SKM-1 (cell line): Measurements from ENCODE around the gene ARL15.

ENCODE experiments used
- DNase-seq: peaks from one replicate; lab custom pipeline; 2025; ENCODE audit not compliant: unreplicated experiment; lab: John Stamatoyannopoulos, UW

Gene ARL15

DNA sequence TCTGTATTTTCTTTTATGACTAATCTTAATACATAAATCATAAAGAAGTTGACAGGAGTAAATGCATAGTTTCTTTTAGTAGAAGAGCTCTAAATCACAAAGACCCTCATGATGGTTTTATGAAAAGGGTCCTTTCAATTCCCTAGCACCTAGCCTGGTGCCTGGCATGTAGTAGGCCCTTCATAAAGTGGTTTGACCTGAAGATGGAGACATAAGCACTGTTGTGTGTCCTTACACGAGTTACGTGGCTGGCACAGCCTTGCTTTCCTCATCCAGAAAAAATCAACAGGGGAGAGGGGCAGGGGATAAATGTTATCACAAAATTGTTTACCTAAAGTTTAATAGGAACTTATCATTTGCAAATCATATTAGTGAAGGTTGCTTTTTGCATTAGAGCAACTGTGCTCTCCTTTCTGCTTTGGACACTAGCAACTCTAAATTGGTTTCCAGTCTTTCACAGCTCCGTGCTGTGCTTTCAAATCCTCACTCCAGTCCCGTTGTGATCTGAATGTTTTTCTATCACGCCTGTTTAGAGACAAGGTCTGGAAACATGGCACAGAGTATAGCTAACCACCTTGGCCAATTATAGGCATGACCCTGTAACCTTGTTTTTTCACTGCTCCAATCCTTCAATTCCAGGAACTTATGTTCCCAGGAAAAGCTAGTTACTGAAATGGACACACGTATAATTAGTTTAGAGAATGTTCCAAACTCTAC, 55.7 kb downstream of the ARL15 start:
- no peak for DNase-seq

DNA sequence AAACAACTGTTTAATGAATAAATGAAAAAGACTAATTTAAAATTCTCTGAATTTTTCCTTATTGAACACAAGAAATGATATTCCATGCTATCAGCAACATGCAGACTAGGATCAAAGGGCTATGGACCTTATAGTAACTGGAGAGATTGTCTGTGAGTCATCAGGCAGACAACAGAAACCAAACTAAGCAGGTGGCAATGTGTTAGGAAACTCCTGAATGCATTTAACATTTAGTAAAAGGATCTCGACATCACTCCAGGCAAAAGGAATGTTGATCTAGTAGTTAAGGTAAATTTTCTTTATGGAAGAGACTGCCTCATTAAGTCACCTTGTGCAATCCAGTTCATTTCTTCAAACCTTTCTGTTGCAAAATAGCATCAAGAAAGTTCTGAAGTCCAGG, 58.4 kb downstream of the ARL15 start:
- DNase-seq: no peak

DNA sequence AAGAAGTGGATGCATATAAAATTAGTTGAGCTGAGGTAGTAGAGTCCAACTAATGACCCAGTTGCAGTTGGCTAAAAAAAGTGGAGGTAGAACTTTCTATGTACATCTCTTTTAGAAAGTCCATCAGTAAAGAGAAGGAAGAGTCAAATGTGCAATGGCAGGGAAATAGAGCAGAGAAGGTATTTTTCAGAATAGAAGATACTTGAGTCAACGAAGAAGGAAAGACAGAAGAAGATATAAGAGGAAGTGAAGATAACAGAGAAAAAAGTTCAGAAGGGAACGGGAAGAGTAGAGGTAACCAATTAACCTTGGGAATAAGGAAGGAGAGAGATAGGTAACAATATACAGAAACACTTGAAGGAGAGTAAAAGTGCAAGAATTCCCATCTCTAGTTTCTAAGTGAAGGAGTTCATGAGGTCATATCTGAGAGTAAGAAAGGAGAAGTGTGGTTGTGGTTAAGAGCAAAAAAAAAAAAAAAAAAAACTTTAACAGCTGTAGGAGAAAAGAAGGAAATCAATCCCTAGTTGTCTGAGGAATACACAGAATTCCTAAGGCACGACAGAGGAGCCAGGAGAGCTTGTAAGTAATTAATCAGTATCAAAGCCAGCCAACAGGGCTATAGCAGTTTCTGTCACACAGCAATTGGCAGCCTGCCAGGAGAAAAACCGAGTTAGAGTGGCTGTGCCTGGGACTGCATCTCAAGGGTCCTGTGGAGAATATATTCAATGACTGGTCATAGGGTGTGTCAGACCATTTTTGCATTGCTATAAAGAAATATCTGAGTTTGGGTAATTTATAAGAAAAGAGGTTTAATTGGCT, 61.0 kb downstream of the ARL15 start:
- DNase-seq: peak; percentile 39

DNA sequence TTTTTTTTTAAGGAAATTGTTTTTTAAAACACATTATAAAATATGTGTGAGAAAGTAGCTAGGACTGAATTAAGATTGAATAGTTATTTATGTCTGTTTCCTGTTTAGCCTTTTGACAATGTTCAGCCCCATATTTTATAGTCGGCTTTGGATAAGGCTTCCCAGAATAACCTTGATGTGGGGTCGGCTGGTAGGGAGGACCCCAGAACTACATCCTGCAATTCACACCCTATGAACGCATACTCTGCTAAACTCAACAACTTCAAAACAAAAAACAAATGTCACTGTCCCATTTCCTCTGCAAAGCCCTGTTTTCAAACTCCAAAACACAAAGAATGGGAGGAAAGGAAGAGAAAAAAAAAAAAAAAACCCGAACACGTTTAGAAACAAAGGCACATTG, 63.1 kb downstream of the ARL15 start:
- no peak for DNase-seq

DNA sequence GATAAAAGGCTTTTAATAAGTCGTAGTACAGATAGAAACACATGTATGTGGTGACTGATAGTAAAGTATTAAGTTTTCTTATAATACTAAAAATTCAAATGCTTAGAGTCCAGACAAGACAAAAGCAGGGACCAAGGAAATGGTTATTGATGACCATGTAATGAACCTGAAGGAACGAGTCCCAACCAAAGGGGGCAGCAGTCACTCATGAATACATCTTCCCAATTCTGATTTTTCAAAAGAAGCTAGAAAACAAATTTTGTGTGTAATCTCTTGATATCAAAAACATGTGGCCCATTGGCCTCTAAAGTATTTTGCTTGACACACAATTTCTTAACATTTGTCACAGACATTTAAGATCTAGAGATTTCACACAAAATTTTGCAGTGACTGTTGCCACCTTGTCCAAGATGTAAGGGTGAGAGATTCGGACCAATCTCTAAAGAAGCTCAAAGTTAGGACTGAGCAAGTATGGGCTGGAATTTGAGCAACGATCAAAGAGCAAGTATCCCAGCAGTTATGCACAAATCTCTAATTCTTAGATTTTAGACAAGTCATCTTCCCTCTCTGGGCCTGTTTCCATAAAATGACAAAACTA, 66.8 kb downstream of the ARL15 start:
- peak; percentile 26 for DNase-seq

DNA sequence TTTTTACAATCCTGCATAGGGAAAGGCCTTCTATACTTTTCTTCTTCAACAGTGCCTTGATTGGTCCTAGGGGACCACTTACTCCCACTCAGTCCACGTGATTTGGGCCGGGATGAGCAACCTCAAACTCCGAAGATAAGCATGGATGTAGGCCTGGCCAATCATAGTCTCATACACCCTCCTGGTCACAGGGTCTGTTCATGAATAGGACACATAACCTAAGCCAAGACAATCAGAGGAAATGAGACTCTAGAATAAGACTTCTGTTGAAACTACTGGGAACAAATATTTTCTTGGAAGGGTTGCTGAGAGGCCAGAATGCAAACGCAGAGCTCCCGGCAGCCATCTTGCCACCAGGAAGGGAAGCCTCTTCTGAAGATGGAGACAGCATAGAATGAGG, 68.1 kb downstream of the ARL15 start:
- DNase-seq: no peak

DNA sequence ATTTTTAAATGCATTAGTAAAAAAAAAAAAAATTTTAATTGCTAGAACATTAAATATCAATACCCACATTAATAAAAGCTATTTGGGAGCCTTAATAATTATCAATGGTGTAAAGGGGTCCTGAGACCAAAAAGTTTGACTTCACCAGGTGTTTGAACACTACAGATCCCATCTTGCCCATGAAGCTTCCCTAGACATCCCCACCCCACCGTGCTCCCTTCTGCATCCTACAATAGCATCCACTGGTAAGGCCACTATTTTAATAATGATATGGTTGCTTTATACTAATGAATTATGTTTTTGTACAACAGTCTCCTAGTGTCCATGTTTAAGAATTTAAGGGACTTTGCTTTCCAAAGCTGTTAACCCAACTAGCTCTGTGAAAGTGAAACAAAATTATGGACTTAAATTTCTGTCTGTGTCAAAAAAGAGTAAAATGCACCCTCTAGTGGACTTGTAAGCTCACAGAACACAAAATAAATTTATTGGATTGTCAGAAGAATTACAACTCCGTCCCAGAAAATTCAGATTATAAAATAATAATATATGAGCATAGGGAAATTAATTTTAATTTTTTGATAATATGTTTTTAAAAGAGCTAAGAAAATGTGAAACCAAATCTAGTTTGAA, 76.0 kb downstream of the ARL15 start:
- DNase-seq: peak; percentile 4

DNA sequence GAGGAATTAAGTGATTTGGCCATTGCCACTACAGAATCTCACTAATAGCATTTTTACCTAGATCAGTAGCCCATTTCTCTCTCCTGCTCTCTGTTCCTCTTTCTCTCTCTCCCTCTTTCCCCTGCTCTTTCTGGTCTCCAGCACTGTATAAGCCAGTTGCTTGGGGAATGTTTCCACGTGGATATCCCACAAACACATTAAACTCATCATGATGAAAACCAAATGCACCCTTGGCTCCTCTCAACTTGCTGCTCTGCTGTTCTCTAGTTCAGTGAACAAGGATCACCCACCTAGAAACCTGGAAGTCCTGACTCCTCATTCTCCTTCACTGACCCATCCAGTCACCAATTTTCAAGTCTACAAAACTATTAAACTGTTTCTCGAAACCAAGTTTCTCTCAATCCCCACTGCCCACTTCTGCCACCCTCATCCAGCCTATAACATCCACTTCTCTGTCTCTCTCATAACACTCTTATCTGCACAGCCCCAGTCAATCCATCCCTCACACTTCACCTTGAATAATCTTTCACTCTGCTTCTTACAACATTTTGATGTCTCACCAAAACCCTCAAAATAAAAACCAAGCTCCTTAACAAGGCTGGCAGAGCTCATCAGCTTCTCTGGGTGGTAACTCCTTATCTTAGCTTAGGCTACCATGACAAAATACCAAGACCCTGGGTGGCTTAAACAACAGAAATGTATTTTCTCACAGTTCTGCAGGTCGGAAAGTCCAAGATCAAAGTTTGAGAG, 79.3 kb downstream of the ARL15 start:
- DNase-seq: no peak

DNA sequence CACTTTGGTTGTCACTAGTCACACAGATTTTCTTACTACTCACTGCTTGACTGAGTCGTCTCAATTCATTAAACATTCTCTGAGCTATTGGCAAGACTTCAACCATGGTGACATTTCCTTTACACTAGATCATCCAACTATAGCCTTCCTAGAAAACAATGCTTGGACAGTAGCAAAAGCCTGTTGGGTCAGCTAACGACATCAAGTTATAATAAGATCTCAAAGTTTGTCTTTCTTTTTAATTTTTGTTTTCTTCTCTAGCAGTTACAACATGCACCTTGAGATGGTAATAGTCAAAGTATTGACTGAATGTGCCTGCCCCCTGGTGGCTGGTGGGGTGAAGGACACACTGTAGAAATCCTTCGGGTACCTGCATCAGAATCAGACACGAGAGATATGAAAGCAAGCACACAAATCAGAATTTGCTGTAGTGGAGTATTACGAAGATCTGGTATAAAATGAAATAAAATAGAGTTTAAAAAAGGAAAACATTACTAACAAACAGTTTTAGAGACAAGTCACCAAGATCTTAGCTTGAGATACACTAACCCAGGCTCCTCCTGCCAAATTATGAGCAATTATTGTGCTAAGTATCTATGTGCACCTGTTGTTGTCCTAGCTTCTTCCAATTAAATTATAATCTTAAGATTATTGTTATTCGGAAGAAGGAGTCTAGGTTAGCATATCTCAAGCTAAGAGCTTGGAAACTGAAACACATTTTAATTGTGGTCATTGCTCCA, 81.2 kb downstream of the ARL15 start:
- peak; percentile 35 for DNase-seq

DNA sequence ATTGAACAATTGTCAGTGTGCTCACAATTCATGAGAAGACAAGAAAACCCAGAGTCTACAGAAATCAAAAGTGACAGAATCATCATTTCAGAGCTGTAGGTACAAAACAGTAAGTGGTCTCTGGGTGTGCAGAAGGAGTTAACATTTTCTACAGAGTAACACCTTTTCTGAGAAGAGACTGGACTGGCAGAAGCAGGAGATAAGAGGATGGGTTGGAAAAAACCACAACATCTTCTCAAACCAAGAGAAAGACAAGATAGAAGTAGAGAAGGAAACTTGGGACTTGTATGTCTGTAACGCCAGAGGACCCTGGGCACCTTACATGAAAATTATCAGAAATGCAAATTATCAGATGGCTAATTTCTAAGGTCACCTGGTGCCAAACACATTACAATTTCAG, 82.6 kb downstream of the ARL15 start:
- DNase-seq: no peak

DNA sequence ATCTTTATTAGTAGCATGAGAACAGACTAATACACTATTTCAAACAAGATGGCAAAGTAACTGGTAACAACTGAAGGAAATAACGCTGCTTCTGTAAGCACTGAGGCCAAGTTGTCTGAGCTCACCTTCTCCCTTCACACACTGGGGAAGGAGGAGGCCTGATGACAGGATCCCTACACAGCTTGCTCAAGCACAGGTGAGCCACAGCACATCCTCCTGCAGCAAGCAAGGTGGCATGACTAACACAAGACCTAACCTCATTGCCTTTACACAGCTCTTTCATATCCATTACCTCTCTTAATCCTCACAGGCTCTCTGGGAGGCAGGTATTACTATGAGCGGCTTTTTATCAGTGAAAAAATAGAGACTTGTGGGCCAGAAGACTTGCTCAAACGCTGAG, 83.3 kb downstream of the ARL15 start:
- DNase-seq: no peak

DNA sequence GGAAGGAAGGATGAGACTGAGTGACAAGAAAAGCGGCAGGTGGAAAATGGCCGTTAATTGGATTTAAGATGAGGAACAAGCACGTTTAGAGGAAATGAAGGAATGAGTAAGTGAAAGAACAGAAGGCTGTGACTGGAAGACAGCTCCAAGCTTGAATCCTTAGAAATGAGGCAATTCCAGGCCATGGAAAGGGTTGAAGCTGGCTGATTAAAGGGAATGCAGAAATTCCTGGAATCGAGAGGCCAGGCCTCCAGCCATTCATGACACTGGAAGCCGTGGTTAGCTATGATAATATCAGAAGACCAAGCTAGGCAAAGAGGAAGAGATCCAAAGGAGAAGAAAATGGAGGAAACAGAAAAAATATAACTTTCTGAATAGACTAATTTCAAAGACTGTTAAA, 84.2 kb downstream of the ARL15 start:
- DNase-seq: no peak

DNA sequence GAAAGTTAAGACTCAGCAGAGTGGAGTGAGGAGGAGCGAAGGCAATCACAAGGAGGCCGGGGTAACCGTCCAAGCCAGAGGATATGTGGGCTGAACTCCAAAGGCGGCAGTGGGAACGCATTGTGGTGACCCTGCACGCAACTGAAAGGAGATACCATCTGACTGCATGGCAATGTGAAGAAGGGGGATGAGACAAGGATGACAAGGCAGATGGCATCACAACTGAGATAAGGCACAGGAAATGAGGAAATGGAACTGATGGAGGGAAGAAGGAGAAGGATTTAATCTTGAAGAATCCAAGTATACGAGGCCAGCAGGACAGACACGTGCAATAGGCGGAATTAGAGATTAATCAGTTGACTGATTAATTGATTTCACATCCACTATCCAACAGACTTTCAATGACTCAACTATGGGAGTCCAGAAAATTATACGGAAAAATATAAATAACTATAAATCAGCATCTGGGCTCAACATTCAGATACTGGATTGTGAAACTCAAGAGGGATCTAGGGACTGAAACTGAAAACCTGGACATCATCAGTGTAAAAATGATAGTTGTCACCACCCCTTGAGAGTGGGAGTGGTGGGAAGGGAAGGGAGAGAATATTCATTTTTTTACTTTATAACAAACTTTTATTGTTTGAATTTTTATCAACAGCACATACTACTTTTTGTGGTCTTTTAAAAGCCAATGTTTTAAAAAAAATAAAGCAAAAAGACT, 86.1 kb downstream of the ARL15 start:
- DNase-seq: no peak

DNA sequence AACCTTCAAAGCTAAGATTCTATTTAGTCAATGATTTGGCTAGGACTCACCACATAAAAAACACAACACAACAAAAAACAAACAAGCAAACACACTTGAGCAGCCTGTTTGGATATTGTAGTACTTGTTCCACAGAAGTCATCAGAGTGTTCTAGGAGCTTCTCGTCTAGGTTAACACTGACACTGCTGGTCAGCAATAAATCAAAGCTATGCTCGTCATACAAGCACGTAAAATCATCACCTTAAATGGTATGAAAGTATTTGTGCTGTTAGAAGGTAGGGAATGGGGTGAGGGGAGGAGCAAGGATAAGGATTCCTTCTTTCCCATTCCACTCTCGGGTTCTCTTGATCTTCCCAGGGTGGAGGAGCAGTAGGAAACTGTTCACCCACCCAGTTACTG, 88.0 kb downstream of the ARL15 start:
- no peak for DNase-seq

DNA sequence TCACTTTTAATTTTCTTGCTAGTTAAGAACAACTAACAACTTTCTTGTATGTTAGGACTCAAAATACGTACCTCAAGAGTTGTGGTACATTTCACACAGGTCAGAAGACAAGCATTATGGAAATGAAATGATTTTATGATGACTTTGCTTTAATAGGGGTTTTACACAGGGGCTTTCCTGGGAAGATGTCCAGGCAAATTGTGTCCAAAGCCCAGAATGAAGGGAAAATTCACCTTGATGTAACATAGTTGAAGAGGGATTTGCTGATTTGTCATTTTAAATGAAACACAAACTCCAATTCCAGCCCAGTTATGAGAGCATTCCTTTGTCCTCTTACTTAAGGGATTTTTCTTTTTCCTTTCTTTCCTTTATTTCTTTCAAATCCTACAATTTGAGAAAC, 89.2 kb downstream of the ARL15 start:
- no peak for DNase-seq

DNA sequence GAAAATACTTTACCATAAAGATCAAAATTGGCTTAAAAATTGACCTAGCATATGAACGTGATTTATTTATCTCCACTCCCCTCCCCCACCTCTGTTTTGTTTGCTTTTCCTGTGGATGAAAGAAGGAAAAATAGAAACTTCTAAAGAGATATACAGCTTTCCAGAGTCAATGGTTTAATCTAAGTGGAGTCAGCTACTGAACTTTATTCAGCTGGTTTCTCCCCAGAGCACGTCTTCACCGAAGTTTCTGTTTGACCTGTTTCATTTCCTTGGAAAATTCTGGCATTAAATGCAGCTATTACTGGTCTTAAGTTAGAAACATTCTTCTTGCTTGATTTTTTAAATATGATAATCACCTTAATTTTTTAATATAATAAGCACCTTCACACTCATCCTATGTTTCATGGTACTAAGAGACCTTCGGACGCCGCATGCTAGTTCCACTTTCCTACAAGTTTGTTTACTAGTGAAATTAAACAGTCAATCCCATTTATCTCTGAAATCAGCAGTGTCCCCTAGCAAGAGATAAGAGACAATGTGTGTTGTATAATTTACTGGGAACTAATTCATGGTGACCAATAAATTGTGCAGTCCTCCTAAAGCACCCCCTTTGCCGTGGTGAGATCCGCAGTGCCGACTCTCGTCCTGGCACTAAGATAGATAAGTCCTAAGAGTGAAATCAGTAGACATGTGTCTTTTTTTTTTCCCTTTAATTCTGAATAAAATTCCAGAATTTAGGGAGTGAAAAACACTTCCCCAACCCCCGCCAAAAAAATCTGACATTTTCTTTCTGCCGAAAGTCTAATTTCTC, 89.9 kb downstream of the ARL15 start:
- no peak for DNase-seq

DNA sequence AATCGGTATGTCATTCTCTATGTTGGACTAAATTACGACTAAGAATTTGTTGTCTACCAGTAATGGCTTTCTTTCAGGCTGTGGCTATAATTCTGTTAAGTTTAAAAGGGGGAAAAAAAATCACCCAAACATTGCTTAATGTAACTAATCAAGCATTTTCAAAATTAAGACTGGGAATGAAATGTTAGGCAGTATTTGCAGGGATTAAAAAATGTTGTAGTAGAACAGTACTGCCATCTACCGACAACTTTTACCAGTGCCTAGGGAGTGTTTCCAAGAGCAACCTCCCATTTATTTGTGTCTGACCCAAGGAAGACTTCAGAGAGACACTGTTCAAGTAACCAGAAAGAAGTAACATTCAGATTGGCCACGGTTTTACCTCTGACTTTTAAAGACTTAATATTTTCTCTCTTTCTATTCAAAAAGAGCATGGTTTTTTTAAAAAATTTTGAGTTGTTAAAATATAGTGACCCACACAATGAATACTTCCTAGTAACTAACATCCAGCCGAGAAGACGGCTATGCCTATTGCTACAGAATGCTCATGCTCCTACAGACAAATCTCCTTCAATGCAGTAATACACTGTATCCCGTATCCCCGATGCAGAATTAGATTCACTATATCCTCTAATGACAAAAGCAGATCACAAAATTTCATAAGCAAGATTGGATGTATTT, 92.4 kb downstream of the ARL15 start:
- peak; percentile 32 for DNase-seq

DNA sequence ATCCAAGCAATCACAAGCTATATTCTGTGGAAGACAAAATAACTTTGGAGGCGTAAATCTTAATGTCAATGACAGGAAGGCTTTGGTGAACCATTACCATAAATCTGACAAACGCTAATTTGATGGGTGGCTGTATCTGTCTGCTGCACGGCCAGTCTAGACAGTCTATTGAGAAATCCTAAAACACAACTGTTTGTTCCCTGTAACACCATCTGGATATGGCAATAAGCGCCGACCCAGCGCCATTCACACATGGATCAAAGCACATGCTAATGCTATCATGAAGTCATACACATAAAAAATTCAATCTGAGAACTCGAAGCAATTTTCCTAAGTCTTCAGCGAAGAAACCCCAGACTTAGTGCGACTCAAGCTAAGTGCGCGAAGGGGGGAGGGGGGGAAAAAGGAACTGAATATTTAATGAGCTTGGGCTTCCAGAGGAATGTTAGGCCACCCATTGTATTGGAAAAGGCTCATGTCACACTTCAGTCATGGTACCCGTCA, 95.1 kb downstream of the ARL15 start:
- no peak for DNase-seq
